Measurements from ENCODE around the gene PTPRR. TPM values are rescaled to one million over a fixed set of nuclear protein-coding genes. Genes with fewer than 3 reads are reported as not detected.

PTPRR gene
- total RNA-seq, 2 donors from 2014 or later, result 0.33 to 0.78 TPM

- intact Hi-C loops (cut with DNase I), result loop anchor here (10.0 kb wide), 1 partner anchor 110 kb away; no protein-coding TSS in a partner anchor
- H3K4me1 ChIP-seq, result no peaks in the 10 kb centered on the region
- no peak for ATAC-seq
- WGBS, 2 donors, result 76 to 80% methylated on average over 3 of the region's 3 CpGs
- no peak overlapping the region for H3K27ac ChIP-seq
- no peaks in the 10 kb centered on the region for H3K9me3 ChIP-seq
- DNase-seq, result no peak
- no peak overlapping the region for H3K4me3 ChIP-seq
- TF ChIP-seq POLR2A (IDR thresholded peaks at IDR 0.05), result no peak
- TF ChIP-seq CTCF (IDR thresholded peaks at IDR 0.05), result no peak
- H3K36me3 ChIP-seq (replicated peaks in 1 of 2; ENCODE audit: insufficient read depth in 1 of 2, low read depth in 2 of 2), result no peaks in the 10 kb centered on the region
- no peaks in the 10 kb centered on the region for H3K27me3 ChIP-seq
These were observed 75.3 kb downstream of the PTPRR start for GRCh38 chr12:70845268-70845667.

- Histone ChIP-seq H3K4me3 (no peak overlapping the region), H3K9me3 (no peaks in the 10 kb centered on the region), H3K36me3 (replicated peaks in 1 of 2; ENCODE audit: insufficient read depth in 1 of 2, low read depth in 2 of 2) (no peaks in the 10 kb centered on the region), H3K4me1 (no peaks in the 10 kb centered on the region), H3K27me3 (no peaks in the 10 kb centered on the region), H3K27ac (no peak overlapping the region)
- intact Hi-C loops (cut with DNase I), result loop anchor here (10.0 kb wide), 1 partner anchor 109 kb away; no protein-coding TSS in a partner anchor
- TF ChIP-seq POLR2A (IDR thresholded peaks at IDR 0.05) (no peak), CTCF (IDR thresholded peaks at IDR 0.05) (no peak)
- ATAC-seq (no peak), DNase-seq (no peak)
- 73 to 85% methylated on average over 3 of the region's 3 CpGs for WGBS, 2 donors
These were observed 77.2 kb downstream of the PTPRR start for GRCh38 chr12:70843363-70843762.

GRCh38 chr12:70842942-70843341 lies 77.6 kb downstream of the PTPRR start:
- Histone ChIP-seq H3K4me1 (no peaks in the 10 kb centered on the region), H3K27me3 (no peaks in the 10 kb centered on the region), H3K9me3 (no peaks in the 10 kb centered on the region), H3K36me3 (replicated peaks in 1 of 2; ENCODE audit: insufficient read depth in 1 of 2, low read depth in 2 of 2) (no peaks in the 10 kb centered on the region), H3K27ac (no peak overlapping the region), H3K4me3 (no peak overlapping the region)
- no peak for ATAC-seq
- WGBS, 2 donors, result 56 to 79% methylated on average over 1 of the region's 1 CpG
- no peak for DNase-seq
- TF ChIP-seq CTCF (IDR thresholded peaks at IDR 0.05), result no peak
- no peak for TF ChIP-seq POLR2A (IDR thresholded peaks at IDR 0.05)
- intact Hi-C loops (cut with DNase I), result loop anchor here (10.0 kb wide), 1 partner anchor 108 kb away; no protein-coding TSS in a partner anchor

- H3K9me3 ChIP-seq, result no peaks in the 10 kb centered on the region
- no peak overlapping the region for H3K4me3 ChIP-seq
- intact Hi-C loops (cut with DNase I), result loop anchor here (10.0 kb wide), 1 partner anchor 107 kb away; no protein-coding TSS in a partner anchor
- no peak overlapping the region for H3K27ac ChIP-seq
- TF ChIP-seq CTCF (IDR thresholded peaks at IDR 0.05) (no peak), POLR2A (IDR thresholded peaks at IDR 0.05) (no peak)
- H3K27me3 ChIP-seq, result no peaks in the 10 kb centered on the region
- ATAC-seq (no peak), DNase-seq (no peak)
- 85 to 93% methylated on average over 1 of the region's 1 CpG for WGBS, 2 donors
- no peaks in the 10 kb centered on the region for H3K4me1 ChIP-seq
- no peaks in the 10 kb centered on the region for H3K36me3 ChIP-seq (replicated peaks in 1 of 2; ENCODE audit: insufficient read depth in 1 of 2, low read depth in 2 of 2)
These were observed 78.4 kb downstream of the PTPRR start for GRCh38 chr12:70842136-70842535.

- no peak for DNase-seq
- intact Hi-C loops (cut with DNase I), result loop anchor here (10.0 kb wide), 1 partner anchor 106 kb away; no protein-coding TSS in a partner anchor
- ATAC-seq, result no peak
- no peak overlapping the region for H3K27ac ChIP-seq
- H3K9me3 ChIP-seq, result no peaks in the 10 kb centered on the region
- H3K4me3 ChIP-seq, result no peak overlapping the region
- H3K4me1 ChIP-seq, result no peaks in the 10 kb centered on the region
- H3K27me3 ChIP-seq, result no peaks in the 10 kb centered on the region
- no peaks in the 10 kb centered on the region for H3K36me3 ChIP-seq (replicated peaks in 1 of 2; ENCODE audit: insufficient read depth in 1 of 2, low read depth in 2 of 2)
- 57 to 64% methylated on average over 4 of the region's 4 CpGs for WGBS, 2 donors
- TF ChIP-seq CTCF (IDR thresholded peaks at IDR 0.05) (no peak), POLR2A (IDR thresholded peaks at IDR 0.05) (no peak)
These were observed 79.7 kb downstream of the PTPRR start for GRCh38 chr12:70840656-70841350.

All from body of pancreas (tissue), 4 donors.